ENCODE results near the gene SCN8A.

SCN8A gene

GRCh38 chr12:51817027-51817953, 226.3 kb downstream of the SCN8A start:
- Histone ChIP-seq H3F3A (ENCODE audit: insufficient read depth, low read length) (no peaks in the 10 kb centered on the region), H3K27ac (ENCODE audit: low read length) (no peak overlapping the region), H3K9ac (ENCODE audit: low read length) (no peak overlapping the region), H3K4me3 (ENCODE audit: low read length) (no peak overlapping the region), H3K27me3 (replicated peaks; ENCODE audit: insufficient read depth, low read length) (peaks cover 52% of the 10 kb centered on the region), H3K36me3 (replicated peaks; ENCODE audit: insufficient read depth, low read length) (no peaks in the 10 kb centered on the region), H3K9me3 (replicated peaks; ENCODE audit: insufficient read depth, low read length) (no peaks in the 10 kb centered on the region), H3K4me2 (ENCODE audit: low read depth, low read length) (no peak overlapping the region), H2AFZ (ENCODE audit: low read length) (no peak overlapping the region), H3K79me2 (ENCODE audit: low read length) (no peaks in the 10 kb centered on the region), H4K20me1 (ENCODE audit: insufficient read depth, low read length) (no peaks in the 10 kb centered on the region), H3K9me2 (replicated peaks; ENCODE audit: insufficient read depth, low read length) (no peaks in the 10 kb centered on the region), H3K4me1 (ENCODE audit: low read length) (no peaks in the 10 kb centered on the region)
- TF ChIP-seq EZH2 (optimal IDR thresholded peaks at IDR 0.05; ENCODE audit: low read depth, low read length) (no peak), EZH2phosphoT487 (IDR thresholded peaks at IDR 0.05; ENCODE audit: low read length) (no peak), CTCF (IDR thresholded peaks at IDR 0.05; ENCODE audit: low read length) (no peak)
- DNase-seq: no peak

GRCh38 chr12:51818086-51818485, 227.1 kb downstream of the SCN8A start:
- no peak overlapping the region for H3K27ac ChIP-seq (ENCODE audit: low read length)
- no peaks in the 10 kb centered on the region for H3K4me1 ChIP-seq (ENCODE audit: low read length)
- DNase-seq: no peak
- no peaks in the 10 kb centered on the region for H3F3A ChIP-seq (ENCODE audit: insufficient read depth, low read length)
- H3K4me2 ChIP-seq (ENCODE audit: low read depth, low read length): no peak overlapping the region
- peaks cover 59% of the 10 kb centered on the region for H3K27me3 ChIP-seq (replicated peaks; ENCODE audit: insufficient read depth, low read length)
- H3K9me2 ChIP-seq (replicated peaks; ENCODE audit: insufficient read depth, low read length): no peaks in the 10 kb centered on the region
- no peaks in the 10 kb centered on the region for H3K79me2 ChIP-seq (ENCODE audit: low read length)
- H4K20me1 ChIP-seq (ENCODE audit: insufficient read depth, low read length): no peaks in the 10 kb centered on the region
- no peak overlapping the region for H2AFZ ChIP-seq (ENCODE audit: low read length)
- H3K4me3 ChIP-seq (ENCODE audit: low read length): no peak overlapping the region
- no peaks in the 10 kb centered on the region for H3K36me3 ChIP-seq (replicated peaks; ENCODE audit: insufficient read depth, low read length)
- TF ChIP-seq EZH2 (optimal IDR thresholded peaks at IDR 0.05; ENCODE audit: low read depth, low read length) (no peak), EZH2phosphoT487 (IDR thresholded peaks at IDR 0.05; ENCODE audit: low read length) (no peak)
- no peaks in the 10 kb centered on the region for H3K9me3 ChIP-seq (replicated peaks; ENCODE audit: insufficient read depth, low read length)
- no peak overlapping the region for H3K9ac ChIP-seq (ENCODE audit: low read length)

DNA sequence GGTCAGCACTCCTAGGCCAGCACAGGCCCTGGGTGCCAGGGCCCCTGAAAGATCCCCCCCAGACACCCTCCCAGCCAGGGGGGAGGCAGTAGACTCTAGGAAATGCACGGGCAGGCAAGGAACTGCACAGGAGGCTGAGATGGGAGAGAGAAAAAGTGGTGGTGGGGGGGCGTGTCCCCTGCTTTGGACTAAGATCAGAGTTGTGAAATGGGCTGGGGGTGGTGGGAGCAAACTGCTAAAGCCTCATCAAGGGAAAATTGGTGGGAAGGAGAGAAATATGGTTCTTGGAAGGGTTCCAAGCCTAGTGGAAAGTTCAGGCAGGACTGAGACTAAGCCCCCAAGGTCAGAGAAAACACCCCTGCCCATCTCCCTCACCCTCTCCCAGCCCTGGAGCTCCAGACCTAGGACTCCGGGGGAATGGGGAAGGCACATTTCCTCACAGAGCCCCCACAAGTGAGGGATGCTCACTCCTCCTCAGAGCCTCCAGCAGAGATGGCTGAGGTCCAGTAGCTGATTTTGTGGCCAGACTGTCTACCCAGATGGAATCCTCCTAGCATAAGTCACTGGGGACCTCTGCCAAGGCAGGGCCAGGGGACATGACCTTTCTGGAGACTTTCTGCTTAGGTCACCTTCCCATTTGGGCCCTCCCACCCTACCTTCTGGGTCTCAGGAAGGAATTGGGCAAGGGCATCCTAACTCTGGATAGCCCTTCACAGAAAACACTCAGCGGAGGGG, 227.7 kb downstream of the SCN8A start:
- Histone ChIP-seq H3K36me3 (replicated peaks; ENCODE audit: insufficient read depth, low read length) (no peaks in the 10 kb centered on the region), H2AFZ (ENCODE audit: low read length) (no peak overlapping the region), H3K4me3 (ENCODE audit: low read length) (no peak overlapping the region), H3K4me1 (ENCODE audit: low read length) (no peaks in the 10 kb centered on the region), H3K9me2 (replicated peaks; ENCODE audit: insufficient read depth, low read length) (no peaks in the 10 kb centered on the region), H3K9me3 (replicated peaks; ENCODE audit: insufficient read depth, low read length) (no peaks in the 10 kb centered on the region), H3K79me2 (ENCODE audit: low read length) (no peaks in the 10 kb centered on the region), H3K27ac (ENCODE audit: low read length) (no peak overlapping the region), H3K9ac (ENCODE audit: low read length) (no peak overlapping the region), H3K4me2 (ENCODE audit: low read depth, low read length) (no peak overlapping the region), H3K27me3 (replicated peaks; ENCODE audit: insufficient read depth, low read length) (peaks cover 66% of the 10 kb centered on the region), H3F3A (ENCODE audit: insufficient read depth, low read length) (no peaks in the 10 kb centered on the region), H4K20me1 (ENCODE audit: insufficient read depth, low read length) (no peaks in the 10 kb centered on the region)
- TF ChIP-seq EZH2phosphoT487 (IDR thresholded peaks at IDR 0.05; ENCODE audit: low read length) (no peak), CTCF (IDR thresholded peaks at IDR 0.05; ENCODE audit: low read length) (no peak), EZH2 (optimal IDR thresholded peaks at IDR 0.05; ENCODE audit: low read depth, low read length) (no peak)
- no peak for DNase-seq

Measured in MM.1S (cell line).